K562 (cell line): ENCODE data around the gene CRY2. TPM values are rescaled to one million over a fixed set of nuclear protein-coding genes. Genes with fewer than 3 reads are reported as not detected.

Experiments used
- CTBP1 ChIP-seq: fragments of 450-650 bp; IDR thresholded peaks from 2 replicates; pipeline ENCODE4 v1.6.1; 2016; ENCODE audit warnings: borderline replicate concordance
- RCOR1 ChIP-seq, 2 experiments: IDR thresholded peaks; 2 replicates each; pipeline ENCODE4 v1.6.1; 2012; ENCODE audit warnings: low read depth in 2 of 2, low read length in 2 of 2, borderline replicate concordance in 1 of 2, improper control_type of control experiment in 1 of 2
- ZFP36 ChIP-seq: fragments of 150-350 bp; IDR thresholded peaks from 2 replicates; pipeline ENCODE4 v1.6.1; 2018; ENCODE audit warnings: low read length, low read depth; ENCODE audit not compliant: partially characterized antibody
- polyA plus RNA-seq, 8 experiments: library from polyadenylated mRNA; depleted of rRNA in 4 of 8; stranded (reverse) in 5 of 8; unstranded in 3 of 8; fragments of >200 nt; fragmentation: Nextera tagmentation in 2 of 8; fragmentation: Illumina TruSeq in 1 of 8; extraction: Ambion mirVana in 2 of 8; extraction: Trizol in 1 of 8; gene quantifications; 2 replicates each; pipeline versions ENCODE4 v1.2.1 to v1.2.3, GENCODE V29; 2011 to 2014; ENCODE audit warnings: inconsistent platforms in 1 of 8, missing spikeins in 1 of 8
- total RNA-seq, 7 experiments: library from RNA; depleted of rRNA in 6 of 7; stranded (reverse); fragments of >200 nt in 6 of 7; fragmentation: Illumina TruSeq in 2 of 7; extraction: Trizol in 2 of 7; gene quantifications; 2 replicates each; pipeline versions ENCODE4 v1.2.1 to v1.2.3, GENCODE V29; 2011 to 2021; ENCODE audit warnings: low replicate concordance in 1 of 7
- TF ChIP-seq, protein P1 (sequence below): sonication (generic); formaldehyde crosslinking; IDR thresholded peaks from 2 replicates; pipeline ENCODE4 v1.8.0; 2022; ENCODE audit warnings: mild to moderate bottlenecking, missing genetic modification reagents
- TF ChIP-seq, protein P2 (sequence below), 2 experiments: fragments of 450-650 bp; formaldehyde crosslinking in 1 of 2; IDR thresholded peaks; 2 replicates each; pipeline versions ENCODE4 v1.4.0 to v1.6.1; 2014 to 2020; ENCODE audit warnings: mild to moderate bottlenecking in 2 of 2, borderline replicate concordance in 1 of 2, low read depth in 1 of 2
- TF ChIP-seq, protein P3 (sequence below): sonication (generic); formaldehyde crosslinking; IDR thresholded peaks from 2 replicates; pipeline ENCODE4 v1.9.0; 2022; ENCODE audit warnings: mild to moderate bottlenecking, missing genetic modification reagents
- TF ChIP-seq, protein P4 (sequence below): sonication (generic); formaldehyde crosslinking; IDR thresholded peaks from 2 replicates; pipeline ENCODE4 v1.8.0; 2022; ENCODE audit warnings: missing genetic modification reagents, mild to moderate bottlenecking, moderate library complexity, borderline replicate concordance

Gene CRY2
- total and polyA plus RNA-seq, 9 of the 15 experiments (the other 6 are each of a cell fraction or from before 2014, with no cell fraction given), result 2.3 to 23.9 (median 14.8) TPM

DNA sequence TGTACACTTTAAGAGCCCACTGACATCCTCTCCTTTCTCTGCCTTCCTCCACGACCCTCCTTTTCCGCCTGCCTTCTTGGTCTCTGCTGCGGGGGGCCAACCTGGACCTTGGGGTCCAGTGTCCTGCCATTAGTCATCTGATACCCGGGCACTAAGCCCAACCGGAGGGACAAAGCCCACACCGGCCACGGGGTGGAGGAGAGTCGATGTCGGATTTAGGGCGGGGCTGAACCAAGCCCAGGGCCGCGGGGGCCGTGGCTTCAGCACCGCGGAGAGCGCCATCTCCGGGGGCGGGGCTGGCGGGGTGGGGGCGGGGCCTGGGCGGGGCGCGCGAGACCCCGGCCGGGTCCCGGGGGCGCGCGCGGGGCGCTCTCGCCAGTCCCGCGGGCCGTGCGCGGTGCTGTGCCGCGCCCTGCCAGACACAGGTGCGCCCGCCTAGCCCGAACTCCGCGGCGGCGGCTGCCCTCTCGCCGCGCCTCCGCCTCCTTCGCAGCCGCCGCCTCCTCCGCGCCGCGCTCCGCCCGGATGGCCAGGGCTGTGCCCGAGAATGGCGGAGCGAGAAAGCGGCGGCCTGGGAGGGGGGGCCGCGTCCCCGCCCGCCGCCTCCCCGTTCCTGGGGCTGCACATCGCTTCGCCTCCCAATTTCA is 38.1 kb downstream of the CRY2 start, which contains the start of gene MAPK8IP1 (continued):
- TF ChIP-seq, protein P1, sequence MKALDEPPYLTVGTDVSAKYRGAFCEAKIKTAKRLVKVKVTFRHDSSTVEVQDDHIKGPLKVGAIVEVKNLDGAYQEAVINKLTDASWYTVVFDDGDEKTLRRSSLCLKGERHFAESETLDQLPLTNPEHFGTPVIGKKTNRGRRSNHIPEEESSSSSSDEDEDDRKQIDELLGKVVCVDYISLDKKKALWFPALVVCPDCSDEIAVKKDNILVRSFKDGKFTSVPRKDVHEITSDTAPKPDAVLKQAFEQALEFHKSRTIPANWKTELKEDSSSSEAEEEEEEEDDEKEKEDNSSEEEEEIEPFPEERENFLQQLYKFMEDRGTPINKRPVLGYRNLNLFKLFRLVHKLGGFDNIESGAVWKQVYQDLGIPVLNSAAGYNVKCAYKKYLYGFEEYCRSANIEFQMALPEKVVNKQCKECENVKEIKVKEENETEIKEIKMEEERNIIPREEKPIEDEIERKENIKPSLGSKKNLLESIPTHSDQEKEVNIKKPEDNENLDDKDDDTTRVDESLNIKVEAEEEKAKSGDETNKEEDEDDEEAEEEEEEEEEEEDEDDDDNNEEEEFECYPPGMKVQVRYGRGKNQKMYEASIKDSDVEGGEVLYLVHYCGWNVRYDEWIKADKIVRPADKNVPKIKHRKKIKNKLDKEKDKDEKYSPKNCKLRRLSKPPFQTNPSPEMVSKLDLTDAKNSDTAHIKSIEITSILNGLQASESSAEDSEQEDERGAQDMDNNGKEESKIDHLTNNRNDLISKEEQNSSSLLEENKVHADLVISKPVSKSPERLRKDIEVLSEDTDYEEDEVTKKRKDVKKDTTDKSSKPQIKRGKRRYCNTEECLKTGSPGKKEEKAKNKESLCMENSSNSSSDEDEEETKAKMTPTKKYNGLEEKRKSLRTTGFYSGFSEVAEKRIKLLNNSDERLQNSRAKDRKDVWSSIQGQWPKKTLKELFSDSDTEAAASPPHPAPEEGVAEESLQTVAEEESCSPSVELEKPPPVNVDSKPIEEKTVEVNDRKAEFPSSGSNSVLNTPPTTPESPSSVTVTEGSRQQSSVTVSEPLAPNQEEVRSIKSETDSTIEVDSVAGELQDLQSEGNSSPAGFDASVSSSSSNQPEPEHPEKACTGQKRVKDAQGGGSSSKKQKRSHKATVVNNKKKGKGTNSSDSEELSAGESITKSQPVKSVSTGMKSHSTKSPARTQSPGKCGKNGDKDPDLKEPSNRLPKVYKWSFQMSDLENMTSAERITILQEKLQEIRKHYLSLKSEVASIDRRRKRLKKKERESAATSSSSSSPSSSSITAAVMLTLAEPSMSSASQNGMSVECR (CRISPR knock-in tag), result peak; percentile 56; the same call in 1 of the 2 replicates
- peak; percentile 33 for TF ChIP-seq ZFP36
- peak in 1 of 2 experiments; percentile 20; a peak in 1 of 4 replicates for TF ChIP-seq RCOR1 (IDR thresholded peaks at IDR 0.05; ENCODE audit: borderline replicate concordance in 1 of 2, low read depth in 2 of 2, low read length in 2 of 2)
- TF ChIP-seq, protein P2, sequence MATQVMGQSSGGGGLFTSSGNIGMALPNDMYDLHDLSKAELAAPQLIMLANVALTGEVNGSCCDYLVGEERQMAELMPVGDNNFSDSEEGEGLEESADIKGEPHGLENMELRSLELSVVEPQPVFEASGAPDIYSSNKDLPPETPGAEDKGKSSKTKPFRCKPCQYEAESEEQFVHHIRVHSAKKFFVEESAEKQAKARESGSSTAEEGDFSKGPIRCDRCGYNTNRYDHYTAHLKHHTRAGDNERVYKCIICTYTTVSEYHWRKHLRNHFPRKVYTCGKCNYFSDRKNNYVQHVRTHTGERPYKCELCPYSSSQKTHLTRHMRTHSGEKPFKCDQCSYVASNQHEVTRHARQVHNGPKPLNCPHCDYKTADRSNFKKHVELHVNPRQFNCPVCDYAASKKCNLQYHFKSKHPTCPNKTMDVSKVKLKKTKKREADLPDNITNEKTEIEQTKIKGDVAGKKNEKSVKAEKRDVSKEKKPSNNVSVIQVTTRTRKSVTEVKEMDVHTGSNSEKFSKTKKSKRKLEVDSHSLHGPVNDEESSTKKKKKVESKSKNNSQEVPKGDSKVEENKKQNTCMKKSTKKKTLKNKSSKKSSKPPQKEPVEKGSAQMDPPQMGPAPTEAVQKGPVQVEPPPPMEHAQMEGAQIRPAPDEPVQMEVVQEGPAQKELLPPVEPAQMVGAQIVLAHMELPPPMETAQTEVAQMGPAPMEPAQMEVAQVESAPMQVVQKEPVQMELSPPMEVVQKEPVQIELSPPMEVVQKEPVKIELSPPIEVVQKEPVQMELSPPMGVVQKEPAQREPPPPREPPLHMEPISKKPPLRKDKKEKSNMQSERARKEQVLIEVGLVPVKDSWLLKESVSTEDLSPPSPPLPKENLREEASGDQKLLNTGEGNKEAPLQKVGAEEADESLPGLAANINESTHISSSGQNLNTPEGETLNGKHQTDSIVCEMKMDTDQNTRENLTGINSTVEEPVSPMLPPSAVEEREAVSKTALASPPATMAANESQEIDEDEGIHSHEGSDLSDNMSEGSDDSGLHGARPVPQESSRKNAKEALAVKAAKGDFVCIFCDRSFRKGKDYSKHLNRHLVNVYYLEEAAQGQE (IDR thresholded peaks at IDR 0.05; ENCODE audit: borderline replicate concordance), result peak; percentile 98
- TF ChIP-seq, protein P2 (CRISPR knock-in tag; IDR thresholded peaks at IDR 0.05; ENCODE audit: low read depth), result peak; percentile 95
- TF ChIP-seq, protein P3, sequence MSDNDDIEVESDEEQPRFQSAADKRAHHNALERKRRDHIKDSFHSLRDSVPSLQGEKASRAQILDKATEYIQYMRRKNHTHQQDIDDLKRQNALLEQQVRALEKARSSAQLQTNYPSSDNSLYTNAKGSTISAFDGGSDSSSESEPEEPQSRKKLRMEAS (CRISPR knock-in tag), result peak; percentile 32; the same call in 1 of the 2 replicates
- TF ChIP-seq CTBP1, result 0 out of 2 replicates have a peak, but pooled peaks have one; percentile 38
- TF ChIP-seq, protein P4, sequence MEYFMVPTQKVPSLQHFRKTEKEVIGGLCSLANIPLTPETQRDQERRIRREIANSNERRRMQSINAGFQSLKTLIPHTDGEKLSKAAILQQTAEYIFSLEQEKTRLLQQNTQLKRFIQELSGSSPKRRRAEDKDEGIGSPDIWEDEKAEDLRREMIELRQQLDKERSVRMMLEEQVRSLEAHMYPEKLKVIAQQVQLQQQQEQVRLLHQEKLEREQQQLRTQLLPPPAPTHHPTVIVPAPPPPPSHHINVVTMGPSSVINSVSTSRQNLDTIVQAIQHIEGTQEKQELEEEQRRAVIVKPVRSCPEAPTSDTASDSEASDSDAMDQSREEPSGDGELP (CRISPR knock-in tag), result peak; percentile 40; the same call in 1 of the 2 replicates
